Peyer's patch (tissue), 4 donors: Measurements from ENCODE around the gene DMD. TPM values are rescaled to one million over a fixed set of nuclear protein-coding genes. Genes with fewer than 3 reads are reported as not detected.

Experiments
- DNase-seq, 3 donors: peaks; one replicate each; pipeline ENCODE4 v3.0.0-alpha.2; 2017 to 2019
- H3K27ac ChIP-seq, 4 donors: fragments of 200-600 bp; sonication (generic); one replicate each; pipeline ENCODE4 v1.5.1; 2016 to 2019
- H3K27me3 ChIP-seq, 2 donors: fragments of 200-600 bp; sonication (generic); one replicate each; pipeline ENCODE4 v1.5.1; 2019
- H3K36me3 ChIP-seq, 3 donors: fragments of 200-600 bp; sonication (generic); one replicate each; pipeline ENCODE4 v1.5.1; 2016 to 2019
- H3K4me1 ChIP-seq, 4 donors: fragments of 200-600 bp; sonication (generic); one replicate each; pipeline ENCODE4 v1.5.1; 2016 to 2019
- H3K4me3 ChIP-seq, 4 donors: fragments of 200-600 bp; sonication (generic); 1 replicate in 3 of 4; 2 replicates in 1 of 4; pipeline ENCODE4 v1.5.1; 2016 to 2019; ENCODE audit warnings: mild to moderate bottlenecking in 1 of 4
- H3K9me3 ChIP-seq, 4 donors: fragments of 200-600 bp; sonication (generic); one replicate each; pipeline ENCODE4 v1.5.1; 2016 to 2019; ENCODE audit warnings: mild to moderate bottlenecking in 1 of 4
- CTCF ChIP-seq, 6 experiments: fragments of 450-650 bp in 4 of 6; fragments of 200-600 bp in 2 of 6; sonication (generic) in 1 of 6; IDR thresholded peaks; one replicate each; pipeline ENCODE4 v1.5.1; 2017 to 2019; ENCODE audit warnings: antibody characterized with exemption in 6 of 6, mild to moderate bottlenecking in 3 of 6, moderate library complexity in 1 of 6
- POLR2A ChIP-seq, 2 donors: fragments of 450-650 bp; IDR thresholded peaks; one replicate each; pipeline ENCODE4 v1.5.1; 2017; ENCODE audit warnings: antibody characterized with exemption in 2 of 2, mild to moderate bottlenecking in 2 of 2, moderate library complexity in 2 of 2
- total RNA-seq, 4 donors: library from RNA; depleted of rRNA; stranded (reverse); fragments of >200 nt; gene quantifications; one replicate each; pipeline ENCODE4 v1.1.0, GENCODE V29; 2016

Gene DMD
- total RNA-seq, 4 donors from 2014 or later: 15.8 to 109 (median 19.1) TPM

- H3K4me1 ChIP-seq: no peaks in the 10 kb centered on the region
- H3K9me3 ChIP-seq: no peaks in the 10 kb centered on the region
- no peak overlapping the region for H3K4me3 ChIP-seq
- H3K27me3 ChIP-seq: no peaks in the 10 kb centered on the region
- no peaks in the 10 kb centered on the region for H3K36me3 ChIP-seq
- no peak for DNase-seq
- H3K27ac ChIP-seq: no peak overlapping the region
- TF ChIP-seq CTCF (IDR thresholded peaks at IDR 0.05) (no peak), POLR2A (IDR thresholded peaks at IDR 0.05) (no peak)
Observed at GRCh38 chrX:33178690-33179089, 32.7 kb downstream of the DMD start.

- H3K4me3 ChIP-seq: no peak overlapping the region
- no peak overlapping the region for H3K27ac ChIP-seq
- TF ChIP-seq POLR2A (IDR thresholded peaks at IDR 0.05): no peak
- no peak for TF ChIP-seq CTCF (IDR thresholded peaks at IDR 0.05)
- H3K9me3 ChIP-seq: no peaks in the 10 kb centered on the region
- no peak for DNase-seq
- no peaks in the 10 kb centered on the region for H3K36me3 ChIP-seq
- no peaks in the 10 kb centered on the region for H3K4me1 ChIP-seq
- H3K27me3 ChIP-seq: no peaks in the 10 kb centered on the region
Observed at GRCh38 chrX:33178218-33178617, 33.1 kb downstream of the DMD start.

GRCh38 chrX:33175201-33175600, 36.1 kb downstream of the DMD start:
- TF ChIP-seq POLR2A (IDR thresholded peaks at IDR 0.05) (no peak), CTCF (IDR thresholded peaks at IDR 0.05) (no peak)

GRCh38 chrX:33171041-33171440, 40.3 kb downstream of the DMD start:
- Histone ChIP-seq H3K27me3 (no peaks in the 10 kb centered on the region), H3K4me3 (no peak overlapping the region), H3K36me3 (no peaks in the 10 kb centered on the region), H3K4me1 (no peaks in the 10 kb centered on the region), H3K9me3 (no peaks in the 10 kb centered on the region), H3K27ac (no peak overlapping the region)
- DNase-seq: no peak
- TF ChIP-seq POLR2A (IDR thresholded peaks at IDR 0.05): no peak
- no peak for TF ChIP-seq CTCF (IDR thresholded peaks at IDR 0.05)

More at GRCh38 chrX:33175201-33175600, 36.1 kb downstream of the DMD start:
- Histone ChIP-seq H3K27ac (no peak overlapping the region), H3K4me3 (no peak overlapping the region), H3K27me3 (no peaks in the 10 kb centered on the region), H3K9me3 (no peaks in the 10 kb centered on the region), H3K4me1 (no peaks in the 10 kb centered on the region), H3K36me3 (no peaks in the 10 kb centered on the region)
- no peak for DNase-seq

GRCh38 chrX:33161829-33162228, 49.5 kb downstream of the DMD start:
- H3K27me3 ChIP-seq: no peaks in the 10 kb centered on the region
- TF ChIP-seq POLR2A (IDR thresholded peaks at IDR 0.05): no peak
- no peak for TF ChIP-seq CTCF (IDR thresholded peaks at IDR 0.05)
- no peak overlapping the region for H3K4me3 ChIP-seq
- H3K27ac ChIP-seq: no peak overlapping the region
- H3K36me3 ChIP-seq: no peaks in the 10 kb centered on the region
- H3K9me3 ChIP-seq: no peaks in the 10 kb centered on the region
- H3K4me1 ChIP-seq: no peaks in the 10 kb centered on the region
- no peak for DNase-seq

- no peaks in the 10 kb centered on the region for H3K27me3 ChIP-seq
- no peaks in the 10 kb centered on the region for H3K36me3 ChIP-seq
- TF ChIP-seq CTCF (IDR thresholded peaks at IDR 0.05) (no peak), POLR2A (IDR thresholded peaks at IDR 0.05) (no peak)
- H3K4me1 ChIP-seq: no peaks in the 10 kb centered on the region
- DNase-seq: no peak
- no peak overlapping the region for H3K27ac ChIP-seq
- H3K4me3 ChIP-seq: no peak overlapping the region
- no peaks in the 10 kb centered on the region for H3K9me3 ChIP-seq
Observed at GRCh38 chrX:33160273-33160672, 51.1 kb downstream of the DMD start.
